ENCODE results near the gene MAPK6.

- TF ChIP-seq CTCF (IDR thresholded peaks at IDR 0.05) (no peak), POLR2AphosphoS5 (IDR thresholded peaks at IDR 0.05) (no peak), POLR2A (IDR thresholded peaks at IDR 0.05) (no peak)
Observed at GRCh38 chr15:52056001-52056400, 37.0 kb downstream of the MAPK6 start.
